ENCODE measurements around the gene DLGAP1.
"Not testable (repeated sequence)": the region's sequence is repeated elsewhere in the genome, so short reads cannot be mapped to it uniquely, and the experiment has no call there.

Gene DLGAP1

GRCh38 chr18:3710712-3711301 lies 744.3 kb downstream of the DLGAP1 start:
- peak overlapping the region; percentile 44 for H3K27ac ChIP-seq (ENCODE audit: low read length)
- no peaks in the 10 kb centered on the region for H3K36me3 ChIP-seq (ENCODE audit: control insufficient read depth in 1 of 2, insufficient read depth in 2 of 2, low read length in 2 of 2)
- no peak overlapping the region for H3K4me3 ChIP-seq (ENCODE audit: low read depth in 1 of 2, low read length in 2 of 2)
- H3K9me3 ChIP-seq (ENCODE audit: control insufficient read depth in 1 of 2, low read length in 2 of 2), result no peaks in the 10 kb centered on the region
- no peaks in the 10 kb centered on the region for H3K27me3 ChIP-seq (ENCODE audit: low read depth, low read length)
- H3K4me1 ChIP-seq (ENCODE audit: control insufficient read depth in 1 of 2, insufficient read depth in 2 of 2, low read length in 2 of 2), result no peaks in the 10 kb centered on the region

DNA sequence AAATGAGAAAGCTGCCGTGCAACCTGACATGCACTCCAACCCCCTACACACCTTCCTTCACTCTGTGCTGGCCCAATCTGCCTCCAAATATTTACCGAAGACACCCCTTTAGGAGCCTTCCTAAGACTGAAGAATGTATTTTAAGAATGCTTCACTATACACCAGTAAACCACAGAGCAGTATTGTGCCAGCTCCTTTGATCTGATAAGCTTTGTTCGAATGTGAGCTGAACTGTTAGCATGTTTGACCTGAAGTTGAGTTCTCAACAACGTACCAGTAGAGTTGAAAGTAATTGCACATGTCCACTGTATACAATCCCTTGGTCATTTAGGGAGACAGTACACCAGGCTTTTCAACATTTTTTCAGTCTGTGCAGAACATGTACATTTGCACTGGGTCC lies 745.9 kb downstream of the DLGAP1 start:
- Histone ChIP-seq H3K4me1 (ENCODE audit: control insufficient read depth in 1 of 2, insufficient read depth in 2 of 2, low read length in 2 of 2) (no peaks in the 10 kb centered on the region), H3K4me3 (ENCODE audit: low read depth in 1 of 2, low read length in 2 of 2) (no peak overlapping the region), H3K27ac (ENCODE audit: low read length) (no peak overlapping the region), H3K9me3 (ENCODE audit: control insufficient read depth in 1 of 2, low read length in 2 of 2) (no peaks in the 10 kb centered on the region), H3K27me3 (ENCODE audit: low read depth, low read length) (no peaks in the 10 kb centered on the region), H3K36me3 (ENCODE audit: control insufficient read depth in 1 of 2, insufficient read depth in 2 of 2, low read length in 2 of 2) (no peaks in the 10 kb centered on the region)

DNA sequence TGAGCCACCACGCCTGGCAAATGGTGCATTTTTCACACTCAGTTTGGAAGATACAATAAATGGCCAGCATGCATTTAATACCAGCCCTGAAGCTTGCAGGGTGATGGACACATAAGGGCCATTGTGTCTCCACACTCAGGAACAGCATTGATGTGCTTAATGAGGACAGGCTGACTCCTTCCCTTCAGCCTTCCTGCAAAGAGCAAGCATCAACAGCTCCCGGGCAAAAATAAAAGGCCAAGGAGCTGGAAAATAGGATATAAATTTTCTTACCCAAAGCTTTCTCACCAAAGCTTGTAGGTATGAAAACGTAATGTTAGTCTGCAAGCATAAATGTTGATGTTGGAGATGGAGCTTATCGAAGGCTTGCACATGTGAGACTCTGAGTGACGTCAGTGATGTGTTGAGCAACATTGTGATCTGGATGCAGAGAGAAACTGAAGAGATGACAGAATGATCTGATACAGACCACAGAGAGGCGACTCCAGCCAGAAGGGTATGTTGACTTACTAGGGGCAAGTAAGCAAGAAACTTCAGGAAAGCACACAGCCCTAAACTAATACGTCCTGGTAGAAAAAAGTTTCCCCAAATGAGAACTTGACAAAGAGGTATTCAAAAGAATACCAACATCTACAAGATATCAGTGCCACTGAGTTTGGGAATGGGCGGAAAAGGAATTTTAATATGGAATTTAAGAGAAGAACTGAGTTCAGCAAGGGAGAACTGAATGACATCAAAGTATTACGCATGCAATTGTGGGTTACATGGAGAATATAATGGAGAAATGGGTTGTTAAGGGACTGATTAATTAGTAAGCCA lies 748.6 kb downstream of the DLGAP1 start:
- H3K9me3 ChIP-seq (ENCODE audit: control insufficient read depth in 1 of 2, low read length in 2 of 2), result no peaks in the 10 kb centered on the region
- H3K36me3 ChIP-seq (ENCODE audit: control insufficient read depth in 1 of 2, insufficient read depth in 2 of 2, low read length in 2 of 2), result no peaks in the 10 kb centered on the region
- H3K4me1 ChIP-seq (ENCODE audit: control insufficient read depth in 1 of 2, insufficient read depth in 2 of 2, low read length in 2 of 2), result peaks cover 0 to 4% of the 10 kb centered on the region in 2 donors
- H3K27me3 ChIP-seq (ENCODE audit: low read depth, low read length), result no peaks in the 10 kb centered on the region
- H3K4me3 ChIP-seq (ENCODE audit: low read depth in 1 of 2, low read length in 2 of 2), result no peak overlapping the region
- no peak overlapping the region for H3K27ac ChIP-seq (ENCODE audit: low read length)

GRCh38 chr18:3704556-3705344 lies 750.4 kb downstream of the DLGAP1 start:
- Histone ChIP-seq H3K27ac (ENCODE audit: low read length) (no peak overlapping the region), H3K27me3 (ENCODE audit: low read depth, low read length) (no peaks in the 10 kb centered on the region), H3K4me3 (ENCODE audit: low read depth in 1 of 2, low read length in 2 of 2) (no peak overlapping the region), H3K4me1 (ENCODE audit: control insufficient read depth in 1 of 2, insufficient read depth in 2 of 2, low read length in 2 of 2) (peaks cover 0 to 4% of the 10 kb centered on the region in 2 donors), H3K9me3 (ENCODE audit: control insufficient read depth in 1 of 2, low read length in 2 of 2) (no peaks in the 10 kb centered on the region), H3K36me3 (ENCODE audit: control insufficient read depth in 1 of 2, insufficient read depth in 2 of 2, low read length in 2 of 2) (no peaks in the 10 kb centered on the region)

DNA sequence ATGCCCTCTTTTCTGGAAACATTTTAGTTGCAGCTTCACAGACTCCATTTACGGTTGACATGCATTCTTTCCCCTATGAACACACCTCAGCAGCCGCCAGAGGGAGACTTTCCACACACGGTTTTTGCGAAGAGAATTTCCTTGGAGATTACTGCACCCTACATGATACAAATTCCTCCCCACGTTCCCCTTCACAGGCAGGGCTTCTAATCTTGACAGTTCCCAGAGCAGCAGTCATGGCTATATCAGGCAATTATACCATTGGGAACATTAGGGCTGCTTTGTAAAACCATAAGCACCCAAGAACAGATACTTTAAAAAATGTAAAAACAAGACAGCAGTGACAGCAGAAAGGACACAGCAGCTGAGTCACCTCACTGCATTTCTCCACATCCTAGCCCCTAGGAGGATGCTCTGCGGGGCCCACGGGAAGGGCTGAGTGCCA lies 751.4 kb downstream of the DLGAP1 start:
- no peaks in the 10 kb centered on the region for H3K36me3 ChIP-seq (ENCODE audit: control insufficient read depth in 1 of 2, insufficient read depth in 2 of 2, low read length in 2 of 2)
- H3K27me3 ChIP-seq (ENCODE audit: low read depth, low read length), result no peaks in the 10 kb centered on the region
- no peak overlapping the region for H3K4me3 ChIP-seq (ENCODE audit: low read depth in 1 of 2, low read length in 2 of 2)
- H3K4me1 ChIP-seq (ENCODE audit: control insufficient read depth in 1 of 2, insufficient read depth in 2 of 2, low read length in 2 of 2), result peaks cover 0 to 4% of the 10 kb centered on the region in 2 donors
- H3K27ac ChIP-seq (ENCODE audit: low read length), result no peak overlapping the region
- H3K9me3 ChIP-seq (ENCODE audit: control insufficient read depth in 1 of 2, low read length in 2 of 2), result no peaks in the 10 kb centered on the region

- H3K27ac ChIP-seq (ENCODE audit: low read length); H3K36me3 ChIP-seq (ENCODE audit: control insufficient read depth in 1 of 2, insufficient read depth in 2 of 2, low read length in 2 of 2); H3K4me1 ChIP-seq (ENCODE audit: control insufficient read depth in 1 of 2, insufficient read depth in 2 of 2, low read length in 2 of 2); H3K27me3 ChIP-seq (ENCODE audit: low read depth, low read length); H3K9me3 ChIP-seq (ENCODE audit: control insufficient read depth in 1 of 2, low read length in 2 of 2): not testable (repeated sequence)
- H3K4me3 ChIP-seq (ENCODE audit: low read depth in 1 of 2, low read length in 2 of 2), result peak overlapping the region in 1 of 2 donors; percentile 35
These were observed 755.2 kb downstream of the DLGAP1 start for GRCh38 chr18:3699707-3700567.

- not testable (repeated sequence) for H3K27ac ChIP-seq (ENCODE audit: low read length); H3K9me3 ChIP-seq (ENCODE audit: control insufficient read depth in 1 of 2, low read length in 2 of 2)
These were observed 760.9 kb downstream of the DLGAP1 start for GRCh38 chr18:3694030-3694778.

GRCh38 chr18:3693410-3693809 lies 761.7 kb downstream of the DLGAP1 start:
- Histone ChIP-seq H3K27me3 (ENCODE audit: low read depth, low read length) (no peaks in the 10 kb centered on the region), H3K9me3 (ENCODE audit: control insufficient read depth in 1 of 2, low read length in 2 of 2) (no peaks in the 10 kb centered on the region), H3K4me1 (ENCODE audit: control insufficient read depth in 1 of 2, insufficient read depth in 2 of 2, low read length in 2 of 2) (no peaks in the 10 kb centered on the region), H3K27ac (ENCODE audit: low read length) (no peak overlapping the region), H3K36me3 (ENCODE audit: control insufficient read depth in 1 of 2, insufficient read depth in 2 of 2, low read length in 2 of 2) (no peaks in the 10 kb centered on the region), H3K4me3 (ENCODE audit: low read depth in 1 of 2, low read length in 2 of 2) (no peak overlapping the region)

More at GRCh38 chr18:3694030-3694778, 760.9 kb downstream of the DLGAP1 start:
- H3K27me3 ChIP-seq (ENCODE audit: low read depth, low read length); H3K4me1 ChIP-seq (ENCODE audit: control insufficient read depth in 1 of 2, insufficient read depth in 2 of 2, low read length in 2 of 2); H3K4me3 ChIP-seq (ENCODE audit: low read depth in 1 of 2, low read length in 2 of 2); H3K36me3 ChIP-seq (ENCODE audit: control insufficient read depth in 1 of 2, insufficient read depth in 2 of 2, low read length in 2 of 2): not testable (repeated sequence)

DNA sequence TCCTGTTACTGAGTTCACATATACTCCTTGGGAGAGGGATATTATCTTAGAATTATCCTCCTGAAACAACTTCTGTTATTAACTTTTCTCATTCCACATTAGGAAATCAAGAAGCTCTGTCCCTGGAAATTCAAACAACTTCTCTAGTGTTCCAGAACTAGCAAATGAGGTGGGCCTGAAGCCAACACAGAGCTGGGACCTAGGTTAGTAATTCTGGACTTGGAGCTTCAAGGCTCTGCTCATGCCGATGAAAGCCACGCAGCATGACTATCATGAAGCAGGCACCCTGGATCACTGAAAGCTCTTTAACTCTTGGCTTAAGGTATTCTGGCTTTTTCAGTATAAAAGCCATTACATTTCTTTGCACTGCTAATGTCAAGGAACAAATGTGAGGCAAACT lies 762.4 kb downstream of the DLGAP1 start:
- Histone ChIP-seq H3K4me1 (ENCODE audit: control insufficient read depth in 1 of 2, insufficient read depth in 2 of 2, low read length in 2 of 2) (no peaks in the 10 kb centered on the region), H3K27ac (ENCODE audit: low read length) (no peak overlapping the region), H3K36me3 (ENCODE audit: control insufficient read depth in 1 of 2, insufficient read depth in 2 of 2, low read length in 2 of 2) (no peaks in the 10 kb centered on the region), H3K27me3 (ENCODE audit: low read depth, low read length) (no peaks in the 10 kb centered on the region), H3K4me3 (ENCODE audit: low read depth in 1 of 2, low read length in 2 of 2) (no peak overlapping the region), H3K9me3 (ENCODE audit: control insufficient read depth in 1 of 2, low read length in 2 of 2) (no peaks in the 10 kb centered on the region)

- Histone ChIP-seq H3K27me3 (ENCODE audit: low read depth, low read length) (no peaks in the 10 kb centered on the region), H3K36me3 (ENCODE audit: control insufficient read depth in 1 of 2, insufficient read depth in 2 of 2, low read length in 2 of 2) (no peaks in the 10 kb centered on the region), H3K4me1 (ENCODE audit: control insufficient read depth in 1 of 2, insufficient read depth in 2 of 2, low read length in 2 of 2) (no peaks in the 10 kb centered on the region), H3K27ac (ENCODE audit: low read length) (no peak overlapping the region), H3K9me3 (ENCODE audit: control insufficient read depth in 1 of 2, low read length in 2 of 2) (no peaks in the 10 kb centered on the region), H3K4me3 (ENCODE audit: low read depth in 1 of 2, low read length in 2 of 2) (no peak overlapping the region)
These were observed 762.9 kb downstream of the DLGAP1 start for GRCh38 chr18:3692113-3692621.

Measured in muscle layer of duodenum (tissue), 2 donors.